IMR-90 (cell line): ENCODE data around the gene CDC42EP2. TPM values are rescaled to one million over a fixed set of nuclear protein-coding genes. Genes with fewer than 3 reads are reported as not detected.

Experiments
- ATAC-seq: fragments of 200-7000 bp; cut with Tn5 transposase; 2 replicates; pipeline ENCODE4 v1.9.1; 2020; ENCODE audit warnings: low read depth, mild to moderate bottlenecking, moderate library complexity
- BruUV-seq: library from RNA; stranded (reverse); fragments of 400-500 nt; replicated peaks from 2 replicates; lab custom pipeline; 2021; lab: Mats Ljungman, UMichigan
- CTCF ChIA-PET: fragments of 300-600 bp; formaldehyde crosslinking; extraction: SDS; loops from one replicate; lab custom pipeline; 2021; ENCODE audit warnings: antibody characterized with exemption; lab: Yijun Ruan, JAX
- POLR2A ChIA-PET: fragments of 300-600 bp; sonication (Branson Sonifier 250); formaldehyde crosslinking; loops from one replicate; lab custom pipeline; 2022; ENCODE audit warnings: antibody characterized with exemption; ENCODE audit not compliant: unreplicated experiment; lab: Charles Lee
- DNase-seq: peaks from one replicate; pipeline ENCODE4 v3.0.0; 2013
- H2AFZ ChIP-seq: replicated peaks from 2 replicates; pipeline ENCODE3; 2013; ENCODE audit warnings: low read length, mild to moderate bottlenecking; ENCODE audit not compliant: poor library complexity
- H2AK5ac ChIP-seq: 2 replicates; pipeline ENCODE4 v1.6.1; 2013; ENCODE audit warnings: low read depth, low read length, inconsistent platforms
- H2AK9ac ChIP-seq: replicated peaks from 2 replicates; pipeline ENCODE3; 2013; ENCODE audit warnings: mild to moderate bottlenecking, low read depth, low read length, moderate library complexity; ENCODE audit not compliant: poor library complexity
- H2BK120ac ChIP-seq: 2 replicates; pipeline ENCODE4 v1.6.1; 2013; ENCODE audit warnings: low read depth, low read length, inconsistent platforms
- H2BK15ac ChIP-seq: 3 replicates; pipeline ENCODE4 v1.6.1; 2013; ENCODE audit warnings: low read depth, low read length, inconsistent platforms
- H2BK20ac ChIP-seq: 2 replicates; pipeline ENCODE4 v1.6.1; 2013; ENCODE audit warnings: low read depth, mild to moderate bottlenecking, inconsistent platforms, low read length, moderate library complexity
- H2BK5ac ChIP-seq: 2 replicates; pipeline ENCODE4 v1.6.1; 2013; ENCODE audit warnings: mild to moderate bottlenecking, low read depth, low read length, inconsistent platforms; ENCODE audit not compliant: poor library complexity, severe bottlenecking
- H3K14ac ChIP-seq: replicated peaks from 2 replicates; pipeline ENCODE4 v1.6.1; 2013; ENCODE audit warnings: low read depth, low read length, inconsistent platforms
- H3K18ac ChIP-seq: 2 replicates; pipeline ENCODE4 v1.6.1; 2013; ENCODE audit warnings: low read depth, low read length, control low read depth
- H3K23ac ChIP-seq: 2 replicates; pipeline ENCODE4 v1.6.1; 2013; ENCODE audit warnings: low read depth, low read length, inconsistent platforms
- H3K27ac ChIP-seq: 2 replicates; pipeline ENCODE4 v1.5.1; 2013; ENCODE audit warnings: mild to moderate bottlenecking, control low read depth, low read length; ENCODE audit not compliant: insufficient read depth
- H3K27me3 ChIP-seq: 2 replicates; pipeline ENCODE4 v1.6.1; 2013; ENCODE audit warnings: low read length; ENCODE audit not compliant: control insufficient read depth, insufficient read depth
- H3K36me3 ChIP-seq: 2 replicates; pipeline ENCODE4 v1.6.1; 2013; ENCODE audit warnings: low read length, mixed read lengths; ENCODE audit not compliant: control insufficient read depth, insufficient read depth
- H3K4ac ChIP-seq: 2 replicates; pipeline ENCODE4 v1.6.1; 2013; ENCODE audit warnings: low read depth, low read length, inconsistent platforms
- H3K4me1 ChIP-seq: 2 replicates; pipeline ENCODE4 v1.6.1; 2013; ENCODE audit warnings: low read length, mixed read lengths; ENCODE audit not compliant: control insufficient read depth, insufficient read depth
- H3K4me2 ChIP-seq: 2 replicates; pipeline ENCODE4 v1.6.1; 2013; ENCODE audit warnings: low read depth, mild to moderate bottlenecking, control low read depth, low read length, moderate library complexity
- H3K4me3 ChIP-seq: 2 replicates; pipeline ENCODE4 v1.5.1; 2013; ENCODE audit warnings: low read depth, mild to moderate bottlenecking, control low read depth, low read length, moderate library complexity; ENCODE audit not compliant: insufficient read depth
- H3K56ac ChIP-seq: 2 replicates; pipeline ENCODE4 v1.6.1; 2013; ENCODE audit warnings: low read length, inconsistent platforms; ENCODE audit not compliant: insufficient read depth; ENCODE audit errors: extremely low read depth
- H3K79me1 ChIP-seq, 2 experiments: 2 replicates each; pipeline ENCODE4 v1.6.1; 2013; ENCODE audit warnings: low read length in 2 of 2, inconsistent platforms in 1 of 2, low read depth in 1 of 2
- H3K9ac ChIP-seq: 2 replicates; pipeline ENCODE4 v1.6.1; 2013; ENCODE audit warnings: low read depth, low read length, control low read depth
- H3K9me1 ChIP-seq: 2 replicates; pipeline ENCODE4 v1.6.1; 2013; ENCODE audit warnings: low read length, inconsistent platforms; ENCODE audit not compliant: insufficient read depth
- H3K9me3 ChIP-seq: 2 replicates; pipeline ENCODE4 v1.6.1; 2013; ENCODE audit warnings: low read length; ENCODE audit not compliant: control insufficient read depth, insufficient read depth
- H4K20me1 ChIP-seq: 2 replicates; pipeline ENCODE4 v1.6.1; 2013; ENCODE audit warnings: low read length, inconsistent platforms; ENCODE audit not compliant: insufficient read depth
- H4K5ac ChIP-seq: 2 replicates; pipeline ENCODE4 v1.6.1; 2013; ENCODE audit warnings: mild to moderate bottlenecking, low read depth, low read length, control low read depth
- H4K8ac ChIP-seq, 2 experiments: 2 replicates each; pipeline ENCODE4 v1.6.1; 2013; ENCODE audit warnings: low read depth in 2 of 2, low read length in 2 of 2, control low read depth in 1 of 2, inconsistent platforms in 1 of 2
- H4K91ac ChIP-seq: 2 replicates; pipeline ENCODE4 v1.6.1; 2013; ENCODE audit warnings: low read depth, low read length, inconsistent platforms; ENCODE audit not compliant: insufficient read depth
- BHLHE40 ChIP-seq: fragments of 150-350 bp; IDR thresholded peaks from 2 replicates; pipeline ENCODE4 v1.6.1; 2016; ENCODE audit warnings: mild to moderate bottlenecking, low read depth, low read length
- CEBPB ChIP-seq: IDR thresholded peaks from 2 replicates; pipeline ENCODE4 v1.6.1; 2012; ENCODE audit warnings: low read depth, low read length, improper control_type of control experiment
- CHD1 ChIP-seq: IDR thresholded peaks from 2 replicates; pipeline ENCODE4 v1.6.1; 2012; ENCODE audit warnings: low read depth, low read length, improper control_type of control experiment
- ELK1 ChIP-seq: fragments of 150-350 bp; IDR thresholded peaks from 2 replicates; pipeline ENCODE4 v1.6.1; 2016; ENCODE audit warnings: low read depth, mild to moderate bottlenecking, low read length, moderate library complexity, borderline replicate concordance
- FOS ChIP-seq: fragments of 150-350 bp; IDR thresholded peaks from 2 replicates; pipeline ENCODE4 v1.6.1; 2016; ENCODE audit warnings: low read depth, low read length
- MAFK ChIP-seq: IDR thresholded peaks from 2 replicates; pipeline ENCODE4 v1.6.1; 2012; ENCODE audit warnings: low read depth, low read length, improper control_type of control experiment
- MAZ ChIP-seq: IDR thresholded peaks from 2 replicates; pipeline ENCODE4 v1.6.1; 2012; ENCODE audit warnings: low read depth, mild to moderate bottlenecking, low read length, improper control_type of control experiment, moderate library complexity, borderline replicate concordance
- MXI1 ChIP-seq: IDR thresholded peaks from 2 replicates; pipeline ENCODE4 v1.6.1; 2012; ENCODE audit warnings: low read depth, mild to moderate bottlenecking, low read length, moderate library complexity, borderline replicate concordance
- NFE2L2 ChIP-seq: fragments of 150-350 bp; IDR thresholded peaks from 2 replicates; pipeline ENCODE4 v1.6.1; 2016; ENCODE audit warnings: low read depth, mild to moderate bottlenecking, low read length
- POLR2A ChIP-seq: IDR thresholded peaks from 2 replicates; pipeline ENCODE4 v1.6.1; 2012; ENCODE audit warnings: mild to moderate bottlenecking, low read depth, low read length
- RAD21 ChIP-seq: IDR thresholded peaks from 2 replicates; pipeline ENCODE4 v1.6.1; 2012; ENCODE audit warnings: low read length, improper control_type of control experiment
- RCOR1 ChIP-seq: IDR thresholded peaks from 2 replicates; pipeline ENCODE4 v1.6.1; 2012; ENCODE audit warnings: mild to moderate bottlenecking, low read length, improper control_type of control experiment; ENCODE audit not compliant: insufficient replicate concordance
- RFX5 ChIP-seq: IDR thresholded peaks from 2 replicates; pipeline ENCODE4 v1.8.0; 2012; ENCODE audit warnings: low read depth, mild to moderate bottlenecking, low read length, moderate library complexity
- SMC3 ChIP-seq: fragments of 150-350 bp; IDR thresholded peaks from 2 replicates; pipeline ENCODE4 v1.6.1; 2016; ENCODE audit warnings: low read depth, mild to moderate bottlenecking, antibody characterized with exemption, low read length, moderate library complexity
- USF2 ChIP-seq: fragments of 150-350 bp; IDR thresholded peaks from 2 replicates; pipeline ENCODE4 v1.6.1; 2017; ENCODE audit warnings: mild to moderate bottlenecking, antibody characterized with exemption, low read length, low read depth
- WGBS, 2 experiments: methylation state at CpG; one replicate each; pipeline versions ENCODE4 v1.1.5 to v1.1.7; 2013; ENCODE audit warnings: missing lambda C conversion rate in 2 of 2; ENCODE audit not compliant: insufficient read length in 1 of 2; ENCODE audit errors: extremely low coverage in 2 of 2; 5-methylcytosine and 5-hydroxymethylcytosine counted together
- dilution Hi-C: fragments of 300-500 bp; cut with HindIII; formaldehyde crosslinking; loops from one replicate; pipeline ENCODE4 v1.14.3; 2018; ENCODE audit warnings: low sequenced_read_pairs; ENCODE audit not compliant: unreplicated experiment
- in situ Hi-C: fragments of 300-500 bp; cut with MboI; formaldehyde crosslinking; loops from 3 replicates; pipeline ENCODE4 v1.14.3; 2019; ENCODE audit warnings: low sequenced_read_pairs, inconsistent platforms, mixed read lengths
- intact Hi-C: fragments of 100-400 bp; cut with micrococcal nuclease; formaldehyde crosslinking; loops from 2 replicates; pipeline ENCODE4 v1.10.0; 2022
- polyA plus RNA-seq, 3 experiments: library from polyadenylated mRNA; depleted of rRNA; stranded (reverse); fragments of >200 nt; gene quantifications; 2 replicates each; pipeline ENCODE4 v1.2.3, GENCODE V29; 2012; ENCODE audit warnings: low replicate concordance in 1 of 3
- total RNA-seq: library from RNA; depleted of rRNA; stranded (reverse); fragments of >200 nt; gene quantifications from 2 replicates; pipeline ENCODE4 v1.2.3, GENCODE V29; 2012
- TF ChIP-seq, protein P1 (sequence below): conservative IDR thresholded peaks from 2 replicates; pipeline ENCODE4 v1.5.1; 2012; ENCODE audit warnings: mild to moderate bottlenecking, low read depth, low read length, improper control_type of control experiment

CDC42EP2 gene
- total and polyA plus RNA-seq, 2 of the 4 experiments (the other 2 are of a cell fraction), result 5.2 to 27.5 TPM

DNA sequence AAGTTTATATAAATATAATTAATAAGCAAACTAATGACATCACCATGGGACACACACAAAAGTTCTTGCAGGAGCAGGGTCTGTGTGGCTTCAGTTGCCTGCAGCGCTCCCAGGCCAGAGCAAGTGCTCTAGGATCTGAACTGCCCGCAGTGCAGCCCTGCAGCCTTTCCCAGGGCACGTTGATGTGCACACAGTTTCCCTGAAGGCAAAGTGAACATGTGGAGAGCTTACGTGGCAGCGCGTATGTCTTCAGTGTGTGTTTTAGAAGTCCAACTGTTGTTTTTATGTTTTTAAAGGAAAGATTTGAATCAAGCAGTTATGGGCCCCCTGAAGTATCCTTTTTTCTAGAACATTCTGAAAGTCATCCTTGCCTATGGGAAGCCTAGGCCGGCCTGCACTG lies 38.7 kb downstream of the CDC42EP2 start:
- no peak overlapping the region for H3K14ac ChIP-seq

More for the DNA sequence above, 38.7 kb downstream of the CDC42EP2 start:
- POLR2A ChIA-PET, result no interaction called here
- Histone ChIP-seq H4K91ac (no peak overlapping the region), H3K23ac (no peak overlapping the region), H2AK5ac (no peak overlapping the region), H3K9me1 (peaks cover 9% of the 10 kb centered on the region; the same call in 1 of the 2 replicates), H3K4ac (no peak overlapping the region), H3K27ac (no peak overlapping the region), H3K56ac (no peak overlapping the region), H2AK9ac (no peak overlapping the region), H4K8ac (no peak overlapping the region), H2BK5ac (no peak overlapping the region), H3K18ac (no peak overlapping the region), H2BK120ac (no peak overlapping the region), H3K4me3 (no peak overlapping the region), H3K27me3 (peaks cover 22% of the 10 kb centered on the region), H4K20me1 (peaks cover 15% of the 10 kb centered on the region), H3K4me2 (no peak overlapping the region; the same call in 1 of the 2 replicates), H3K4me1 (peaks cover 8% of the 10 kb centered on the region), H3K9me3 (no peaks in the 10 kb centered on the region), H3K36me3 (peaks cover 33% of the 10 kb centered on the region), H3K79me1 (0 out of 4 replicates have a peak, but pooled peaks cover 0 to 4% of the 10 kb centered on the region in 2 experiments), H3K9ac (no peak overlapping the region), H4K5ac (no peak overlapping the region), H2BK20ac (no peak overlapping the region), H2AFZ (no peak overlapping the region), H2BK15ac (no peak overlapping the region)
- dilution Hi-C loops, result no loop called here
- no peak for ATAC-seq
- DNase-seq, result no peak
- 81% methylated on average over 7 of the region's 7 CpGs; no CpG with 5 or more reads in 1 of the 2 experiments for WGBS, 2 experiments
- intact Hi-C loops, result loop anchor here (1.0 kb wide), 1 partner anchor 36 kb away; no protein-coding TSS in a partner anchor
- CTCF ChIA-PET, result interaction anchor here (0.7 kb wide), 1 partner anchor 40 kb away, joined by 3 read pairs; no protein-coding TSS in a partner anchor
- TF ChIP-seq RCOR1, result no peak
- TF ChIP-seq SMC3, result no peak
- TF ChIP-seq USF2, result no peak
- no peak for TF ChIP-seq CEBPB
- TF ChIP-seq, protein P1, sequence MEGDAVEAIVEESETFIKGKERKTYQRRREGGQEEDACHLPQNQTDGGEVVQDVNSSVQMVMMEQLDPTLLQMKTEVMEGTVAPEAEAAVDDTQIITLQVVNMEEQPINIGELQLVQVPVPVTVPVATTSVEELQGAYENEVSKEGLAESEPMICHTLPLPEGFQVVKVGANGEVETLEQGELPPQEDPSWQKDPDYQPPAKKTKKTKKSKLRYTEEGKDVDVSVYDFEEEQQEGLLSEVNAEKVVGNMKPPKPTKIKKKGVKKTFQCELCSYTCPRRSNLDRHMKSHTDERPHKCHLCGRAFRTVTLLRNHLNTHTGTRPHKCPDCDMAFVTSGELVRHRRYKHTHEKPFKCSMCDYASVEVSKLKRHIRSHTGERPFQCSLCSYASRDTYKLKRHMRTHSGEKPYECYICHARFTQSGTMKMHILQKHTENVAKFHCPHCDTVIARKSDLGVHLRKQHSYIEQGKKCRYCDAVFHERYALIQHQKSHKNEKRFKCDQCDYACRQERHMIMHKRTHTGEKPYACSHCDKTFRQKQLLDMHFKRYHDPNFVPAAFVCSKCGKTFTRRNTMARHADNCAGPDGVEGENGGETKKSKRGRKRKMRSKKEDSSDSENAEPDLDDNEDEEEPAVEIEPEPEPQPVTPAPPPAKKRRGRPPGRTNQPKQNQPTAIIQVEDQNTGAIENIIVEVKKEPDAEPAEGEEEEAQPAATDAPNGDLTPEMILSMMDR, result no peak
- no peak for TF ChIP-seq POLR2A
- no peak for TF ChIP-seq NFE2L2
- no peak for TF ChIP-seq RFX5
- TF ChIP-seq ELK1, result no peak
- TF ChIP-seq FOS, result no peak
- TF ChIP-seq MAFK, result no peak
- no peak for TF ChIP-seq RAD21
- no peak for TF ChIP-seq BHLHE40
- no peak for TF ChIP-seq CHD1
- TF ChIP-seq MAZ, result no peak
- TF ChIP-seq MXI1, result no peak
- no TSS peak for BruUV-seq
- in situ Hi-C loops, result no loop called here
